ENCODE results near the gene QTRT2. TPM values are rescaled to one million over a fixed set of nuclear protein-coding genes. Genes with fewer than 3 reads are reported as not detected.
A peak's percentile ranks its signal among the peaks of the same experiment; 100 is the strongest.

Gene QTRT2
- total and polyA plus RNA-seq, 2 experiments from 2014 or later, result 8.3 to 11.7 TPM

GRCh38 chr3:114043205-114043604 lies 13.3 kb upstream of the QTRT2 start:
- in situ Hi-C loops (cut with MboI), result no loop called here
- Histone ChIP-seq H3K4me2 (ENCODE audit: unreplicated experiment) (no peak overlapping the region), H3K9me3 (ENCODE audit: low read depth) (no peaks in the 10 kb centered on the region), H3K79me2 (ENCODE audit: insufficient read depth) (no peaks in the 10 kb centered on the region), H4K20me1 (ENCODE audit: insufficient read depth) (no peaks in the 10 kb centered on the region), H3K27ac (no peak overlapping the region), H3K9ac (no peak overlapping the region), H3K9me2 (ENCODE audit: insufficient read depth) (no peaks in the 10 kb centered on the region), H3K4me1 (ENCODE audit: insufficient read depth) (no peaks in the 10 kb centered on the region), H3K36me3 (ENCODE audit: low read depth) (no peaks in the 10 kb centered on the region), H3K4me3 (no peak overlapping the region), H3F3A (ENCODE audit: insufficient read depth) (no peaks in the 10 kb centered on the region), H2AFZ (no peak overlapping the region), H3K27me3 (replicated peaks; ENCODE audit: insufficient read depth) (no peaks in the 10 kb centered on the region)
- DNase-seq, result no peak
- TF ChIP-seq EZH2phosphoT487 (IDR thresholded peaks at IDR 0.05; ENCODE audit: insufficient read depth, low read depth) (no peak), EZH2 (IDR thresholded peaks at IDR 0.05; ENCODE audit: insufficient read depth, poor library complexity, severe bottlenecking) (no peak)

GRCh38 chr3:114052216-114052615 lies 4.3 kb upstream of the QTRT2 start:
- Histone ChIP-seq H3K9ac (no peak overlapping the region), H3K9me3 (ENCODE audit: low read depth) (no peaks in the 10 kb centered on the region), H3K79me2 (ENCODE audit: insufficient read depth) (peaks cover 6% of the 10 kb centered on the region), H3K36me3 (ENCODE audit: low read depth) (no peaks in the 10 kb centered on the region), H3K9me2 (ENCODE audit: insufficient read depth) (no peaks in the 10 kb centered on the region), H3K27ac (no peak overlapping the region), H3F3A (ENCODE audit: insufficient read depth) (no peaks in the 10 kb centered on the region), H3K4me1 (ENCODE audit: insufficient read depth) (no peaks in the 10 kb centered on the region), H3K27me3 (replicated peaks; ENCODE audit: insufficient read depth) (no peaks in the 10 kb centered on the region), H4K20me1 (ENCODE audit: insufficient read depth) (no peaks in the 10 kb centered on the region), H3K4me3 (no peak overlapping the region), H2AFZ (no peak overlapping the region), H3K4me2 (ENCODE audit: unreplicated experiment) (no peak overlapping the region)
- TF ChIP-seq EZH2 (IDR thresholded peaks at IDR 0.05; ENCODE audit: insufficient read depth, poor library complexity, severe bottlenecking) (no peak), EZH2phosphoT487 (IDR thresholded peaks at IDR 0.05; ENCODE audit: insufficient read depth, low read depth) (no peak)
- in situ Hi-C loops (cut with MboI), result no loop called here
- peak; percentile 48 for DNase-seq
- whole genome bisulfite sequencing, 2 experiments (ENCODE audit: low coverage in 1 of 2, low lambda C conversion rate in 2 of 2, missing lambda C conversion rate in 2 of 2), result 72 to 86% methylated on average over 2 of the region's 2 CpGs

GRCh38 chr3:114057011-114057347 lies 442 bp downstream of the QTRT2 start:
- Histone ChIP-seq H3K9me3 (ENCODE audit: low read depth) (no peaks in the 10 kb centered on the region), H3K9ac (peak overlapping the region; percentile 87), H4K20me1 (ENCODE audit: insufficient read depth) (no peaks in the 10 kb centered on the region), H3K4me1 (ENCODE audit: insufficient read depth) (peaks cover 8% of the 10 kb centered on the region), H3K79me2 (ENCODE audit: insufficient read depth) (peaks cover 54% of the 10 kb centered on the region), H3K4me3 (peak overlapping the region; percentile 94), H3K27me3 (replicated peaks; ENCODE audit: insufficient read depth) (no peaks in the 10 kb centered on the region), H2AFZ (peak overlapping the region; percentile 92), H3F3A (ENCODE audit: insufficient read depth) (no peaks in the 10 kb centered on the region), H3K4me2 (ENCODE audit: unreplicated experiment) (peak overlapping the region; percentile 99), H3K36me3 (ENCODE audit: low read depth) (no peaks in the 10 kb centered on the region; the same call in 1 of the 2 replicates), H3K9me2 (ENCODE audit: insufficient read depth) (no peaks in the 10 kb centered on the region), H3K27ac (peak overlapping the region; percentile 66)
- no peak for DNase-seq
- in situ Hi-C loops (cut with MboI), result no loop called here
- no peak for TF ChIP-seq EZH2phosphoT487 (IDR thresholded peaks at IDR 0.05; ENCODE audit: insufficient read depth, low read depth)
- TF ChIP-seq EZH2 (IDR thresholded peaks at IDR 0.05; ENCODE audit: insufficient read depth, poor library complexity, severe bottlenecking), result no peak
- 0% methylated on average over 8 of the region's 8 CpGs for WGBS, 2 experiments (ENCODE audit: low coverage in 1 of 2, low lambda C conversion rate in 2 of 2, missing lambda C conversion rate in 2 of 2)

- no peak overlapping the region for H3K4me2 ChIP-seq (ENCODE audit: unreplicated experiment)
- H3K79me2 ChIP-seq (ENCODE audit: insufficient read depth), result peaks cover 70% of the 10 kb centered on the region
- no peaks in the 10 kb centered on the region for H3K27me3 ChIP-seq (replicated peaks; ENCODE audit: insufficient read depth)
Observed at GRCh38 chr3:114058646-114059045, 2.1 kb downstream of the QTRT2 start.

More at GRCh38 chr3:114058646-114059045, 2.1 kb downstream of the QTRT2 start:
- no peaks in the 10 kb centered on the region for H3F3A ChIP-seq (ENCODE audit: insufficient read depth)
- no peak overlapping the region for H2AFZ ChIP-seq
- H3K27ac ChIP-seq, result no peak overlapping the region
- H3K36me3 ChIP-seq (ENCODE audit: low read depth), result no peaks in the 10 kb centered on the region; the same call in 1 of the 2 replicates
- TF ChIP-seq EZH2phosphoT487 (IDR thresholded peaks at IDR 0.05; ENCODE audit: insufficient read depth, low read depth) (no peak), EZH2 (IDR thresholded peaks at IDR 0.05; ENCODE audit: insufficient read depth, poor library complexity, severe bottlenecking) (no peak)
- no peaks in the 10 kb centered on the region for H3K9me3 ChIP-seq (ENCODE audit: low read depth)
- 86 to 87% methylated on average over 8 of the region's 8 CpGs for WGBS, 2 experiments (ENCODE audit: low coverage in 1 of 2, low lambda C conversion rate in 2 of 2, missing lambda C conversion rate in 2 of 2)
- no peak overlapping the region for H3K4me3 ChIP-seq
- no peak overlapping the region for H3K9ac ChIP-seq
- peaks cover 8% of the 10 kb centered on the region for H3K4me1 ChIP-seq (ENCODE audit: insufficient read depth)
- no peaks in the 10 kb centered on the region for H4K20me1 ChIP-seq (ENCODE audit: insufficient read depth)
- no peaks in the 10 kb centered on the region for H3K9me2 ChIP-seq (ENCODE audit: insufficient read depth)
- no peak for DNase-seq
- in situ Hi-C loops (cut with MboI), result no loop called here

Data from GM23248 (cell line).